NOMO-1 treated with DMSO at 0.1 percent for 48 hours (cell line): ENCODE data around the gene CHFR.
"Not testable (repeated sequence)": the region's sequence is repeated elsewhere in the genome, so short reads cannot be mapped to it uniquely, and the experiment has no call there.

Experiments used
- DNase-seq: peaks from one replicate; lab custom pipeline; 2025; ENCODE audit not compliant: unreplicated experiment; lab: John Stamatoyannopoulos, UW

CHFR gene

GRCh38 chr12:132812631-132813305 lies 74.6 kb downstream of the CHFR start:
- DNase-seq: peak; percentile 25

- not testable (repeated sequence) for DNase-seq
These were observed 78.0 kb downstream of the CHFR start for GRCh38 chr12:132809391-132809790.

GRCh38 chr12:132807295-132808092 lies 79.9 kb downstream of the CHFR start:
- DNase-seq: no peak

- DNase-seq: no peak
These were observed 80.5 kb downstream of the CHFR start for GRCh38 chr12:132806857-132807256.

GRCh38 chr12:132804426-132804861 lies 83.0 kb downstream of the CHFR start:
- no peak for DNase-seq

- DNase-seq: no peak
These were observed 83.5 kb downstream of the CHFR start for GRCh38 chr12:132803888-132804287.

- DNase-seq: no peak
These were observed 84.3 kb downstream of the CHFR start for GRCh38 chr12:132803125-132803524.

GRCh38 chr12:132801741-132802140 lies 85.7 kb downstream of the CHFR start:
- DNase-seq: no peak

- DNase-seq: no peak
These were observed 88.6 kb downstream of the CHFR start for GRCh38 chr12:132798836-132799235.

GRCh38 chr12:132797820-132798570 lies 89.4 kb downstream of the CHFR start:
- DNase-seq: no peak

- DNase-seq: no peak
These were observed 91.6 kb downstream of the CHFR start for GRCh38 chr12:132795847-132796246.

GRCh38 chr12:132791940-132792339 lies 95.5 kb downstream of the CHFR start:
- not testable (repeated sequence) for DNase-seq

GRCh38 chr12:132789099-132789471 lies 98.3 kb downstream of the CHFR start:
- no peak for DNase-seq

- no peak for DNase-seq
These were observed 98.9 kb downstream of the CHFR start for GRCh38 chr12:132788375-132789098.

- no peak for DNase-seq
These were observed 99.5 kb downstream of the CHFR start for GRCh38 chr12:132787877-132788276.

- DNase-seq: no peak
These were observed 101.2 kb downstream of the CHFR start for GRCh38 chr12:132786192-132786591.

- no peak for DNase-seq
These were observed 102.8 kb downstream of the CHFR start for GRCh38 chr12:132784580-132784979.

- no peak for DNase-seq
These were observed 103.4 kb downstream of the CHFR start for GRCh38 chr12:132783917-132784531.
